ENCODE results near the gene SRRM1.

The SRRM1 gene

DNA sequence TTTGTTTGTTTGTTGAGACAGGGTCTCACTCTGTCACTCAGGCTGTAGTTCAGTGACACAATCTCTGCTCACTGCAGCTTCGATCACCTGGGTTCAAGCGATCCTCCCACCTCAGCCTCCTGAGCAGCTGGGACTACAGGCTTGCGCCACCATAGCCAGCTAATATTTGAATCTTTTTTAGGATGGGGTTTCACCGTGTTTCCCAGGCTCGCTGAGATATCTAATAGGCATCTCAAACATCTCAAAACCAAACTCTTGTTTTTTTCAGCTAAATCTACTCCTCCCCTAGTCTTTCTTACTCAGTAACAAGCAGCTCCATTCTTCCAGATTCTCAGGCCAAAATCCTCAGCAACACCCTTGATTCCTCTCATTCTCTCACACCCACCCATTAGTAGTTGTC is 22.0 kb upstream of the SRRM1 start:
- H3K4me1 ChIP-seq (ENCODE audit: control insufficient read depth, insufficient read depth, low read length): no peaks in the 10 kb centered on the region

DNA sequence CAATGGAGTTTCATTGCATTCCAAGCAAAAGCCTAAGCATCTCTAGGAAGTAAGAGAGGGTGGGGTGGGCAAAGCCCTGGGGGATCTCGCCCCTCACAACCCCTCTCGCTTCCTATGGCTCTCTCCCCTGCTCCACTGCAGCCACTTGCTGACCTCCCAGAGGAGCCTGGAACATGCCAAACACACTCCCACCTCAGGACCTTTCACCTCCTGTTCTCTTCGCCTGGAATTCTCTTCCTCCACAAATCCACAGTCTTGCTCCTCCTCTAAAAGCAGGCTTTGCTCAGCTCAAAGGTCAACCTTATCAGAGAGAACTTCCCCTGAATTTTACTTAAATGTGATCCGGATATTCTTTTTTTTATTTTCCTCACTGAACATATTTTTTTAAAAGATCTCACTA is 20.9 kb upstream of the SRRM1 start:
- H3K4me1 ChIP-seq (ENCODE audit: control insufficient read depth, insufficient read depth, low read length): no peaks in the 10 kb centered on the region
- H3K27me3 ChIP-seq (ENCODE audit: control insufficient read depth, insufficient read depth, low read length): no peaks in the 10 kb centered on the region
- no peaks in the 10 kb centered on the region for H3K9me3 ChIP-seq (ENCODE audit: control insufficient read depth, insufficient read depth, low read length)
- H3K36me3 ChIP-seq (ENCODE audit: control insufficient read depth, insufficient read depth, low read length): no peaks in the 10 kb centered on the region
- H3K9ac ChIP-seq (ENCODE audit: low read depth, low read length): no peak overlapping the region
- H3K4me3 ChIP-seq (ENCODE audit: low read depth, low read length): no peak overlapping the region

More for the DNA sequence above, 22.0 kb upstream of the SRRM1 start:
- Histone ChIP-seq H3K9me3 (ENCODE audit: control insufficient read depth, insufficient read depth, low read length) (no peaks in the 10 kb centered on the region), H3K4me3 (ENCODE audit: low read depth, low read length) (no peak overlapping the region), H3K9ac (ENCODE audit: low read depth, low read length) (no peak overlapping the region), H3K27me3 (ENCODE audit: control insufficient read depth, insufficient read depth, low read length) (no peaks in the 10 kb centered on the region), H3K36me3 (ENCODE audit: control insufficient read depth, insufficient read depth, low read length) (no peaks in the 10 kb centered on the region)

DNA sequence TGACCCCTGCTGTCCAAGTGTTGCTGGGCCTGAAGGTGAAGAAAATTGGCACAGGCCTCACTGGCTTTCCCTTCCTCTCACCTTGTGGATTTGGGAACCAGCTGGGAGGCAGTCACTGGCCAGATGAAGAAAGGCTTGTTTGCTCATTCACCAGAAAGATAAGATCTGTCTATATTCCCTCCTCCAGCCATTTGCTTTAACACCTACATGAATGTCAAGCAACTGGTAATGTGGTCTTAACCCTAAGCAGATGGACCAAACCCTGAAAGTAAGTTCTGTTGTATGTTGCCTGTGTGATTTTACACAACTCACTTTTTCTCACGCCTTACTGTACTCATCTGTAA is 10.3 kb upstream of the SRRM1 start:
- H3K4me1 ChIP-seq (ENCODE audit: control insufficient read depth, insufficient read depth, low read length): peaks cover 4% of the 10 kb centered on the region
- H3K9ac ChIP-seq (ENCODE audit: low read depth, low read length): no peak overlapping the region
- no peaks in the 10 kb centered on the region for H3K36me3 ChIP-seq (ENCODE audit: control insufficient read depth, insufficient read depth, low read length)
- H3K9me3 ChIP-seq (ENCODE audit: control insufficient read depth, insufficient read depth, low read length): no peaks in the 10 kb centered on the region
- no peak overlapping the region for H3K4me3 ChIP-seq (ENCODE audit: low read depth, low read length)
- no peaks in the 10 kb centered on the region for H3K27me3 ChIP-seq (ENCODE audit: control insufficient read depth, insufficient read depth, low read length)

DNA sequence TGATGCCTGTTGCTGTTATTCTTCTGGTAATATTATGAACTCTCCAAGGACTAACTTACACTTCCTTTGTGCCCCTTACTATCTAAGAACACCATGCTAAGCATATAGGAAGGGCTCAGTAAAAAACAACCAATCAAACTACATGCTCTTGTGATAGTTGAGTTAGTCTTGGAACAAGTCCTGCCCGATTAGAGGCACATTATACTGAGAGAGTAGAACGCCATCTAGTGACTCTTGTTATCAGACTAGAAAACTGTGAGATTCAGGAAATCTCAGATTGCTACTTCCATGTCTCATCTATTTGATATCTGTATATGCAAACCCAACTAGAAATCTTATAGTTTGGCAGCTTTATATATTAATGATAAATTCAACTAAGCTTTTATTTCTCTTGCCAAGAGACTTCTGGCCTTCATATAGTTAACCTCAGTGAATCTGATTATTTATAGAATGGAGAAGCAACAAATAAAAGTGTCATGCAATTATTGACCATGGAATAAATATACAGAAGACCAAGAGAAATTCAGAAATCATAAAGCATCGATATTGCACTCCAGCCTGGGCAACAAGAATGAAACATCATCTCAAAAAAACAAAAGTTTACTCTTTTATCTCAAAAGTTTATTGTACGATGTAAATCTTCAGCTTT is 7.8 kb upstream of the SRRM1 start:
- Histone ChIP-seq H3K36me3 (ENCODE audit: control insufficient read depth, insufficient read depth, low read length) (no peaks in the 10 kb centered on the region), H3K9me3 (ENCODE audit: control insufficient read depth, insufficient read depth, low read length) (no peaks in the 10 kb centered on the region), H3K27me3 (ENCODE audit: control insufficient read depth, insufficient read depth, low read length) (no peaks in the 10 kb centered on the region), H3K4me1 (ENCODE audit: control insufficient read depth, insufficient read depth, low read length) (peaks cover 4% of the 10 kb centered on the region), H3K4me3 (ENCODE audit: low read depth, low read length) (no peak overlapping the region), H3K9ac (ENCODE audit: low read depth, low read length) (no peak overlapping the region)

DNA sequence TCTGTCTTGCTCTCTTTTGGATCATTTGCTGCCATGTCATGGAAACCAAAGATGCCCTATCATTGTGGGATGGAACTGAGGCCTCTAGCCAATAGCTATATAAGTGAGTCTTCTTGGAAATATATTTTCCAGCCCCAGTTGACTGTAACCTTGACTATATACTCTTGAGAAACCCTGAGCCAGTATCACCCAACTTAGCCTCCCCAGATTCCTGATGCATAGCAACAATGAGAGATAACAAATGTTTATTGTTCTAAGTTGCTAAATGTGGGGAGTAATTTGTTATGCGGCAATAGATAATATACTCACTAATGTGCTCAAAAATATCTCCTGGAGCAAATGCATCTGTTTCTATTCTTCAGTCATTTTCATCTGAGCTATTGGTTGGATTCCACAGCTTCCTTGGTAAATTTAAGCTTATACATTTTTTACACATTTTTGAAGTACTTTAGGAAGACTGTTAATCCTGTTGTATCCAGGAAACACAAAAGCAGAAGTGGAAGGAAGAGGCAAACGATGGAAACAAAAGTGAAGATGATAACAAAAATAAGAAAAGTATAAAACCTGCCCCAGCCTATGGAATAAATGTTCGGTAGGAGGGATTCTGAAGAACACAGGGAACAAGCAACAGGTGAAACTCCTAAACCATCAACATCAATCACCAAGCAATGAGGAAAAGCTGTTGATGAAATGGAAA is 6.3 kb upstream of the SRRM1 start:
- Histone ChIP-seq H3K9me3 (ENCODE audit: control insufficient read depth, insufficient read depth, low read length) (no peaks in the 10 kb centered on the region), H3K27me3 (ENCODE audit: control insufficient read depth, insufficient read depth, low read length) (no peaks in the 10 kb centered on the region), H3K9ac (ENCODE audit: low read depth, low read length) (no peak overlapping the region), H3K4me1 (ENCODE audit: control insufficient read depth, insufficient read depth, low read length) (peaks cover 4% of the 10 kb centered on the region), H3K4me3 (ENCODE audit: low read depth, low read length) (no peak overlapping the region), H3K36me3 (ENCODE audit: control insufficient read depth, insufficient read depth, low read length) (no peaks in the 10 kb centered on the region)

DNA sequence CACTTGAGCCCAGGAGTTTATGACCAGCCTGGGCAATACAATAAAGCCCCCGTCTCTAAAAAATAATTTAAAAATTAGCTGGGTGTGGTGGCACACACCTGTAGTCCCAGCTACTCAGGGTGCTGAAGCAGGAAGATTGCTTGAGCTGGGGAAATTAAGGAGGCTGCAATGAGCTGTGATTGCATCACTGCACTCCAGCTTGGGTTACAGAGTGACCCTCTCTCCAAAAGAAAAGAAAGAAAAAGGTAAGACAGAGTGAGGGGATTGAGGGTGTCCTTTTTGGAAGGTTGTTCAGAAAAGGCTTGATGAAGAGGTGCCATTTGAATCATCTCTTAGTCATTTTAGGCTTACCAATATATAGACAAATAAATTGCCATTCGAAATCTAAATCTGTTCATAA is 4.0 kb upstream of the SRRM1 start:
- Histone ChIP-seq H3K36me3 (ENCODE audit: control insufficient read depth, insufficient read depth, low read length) (no peaks in the 10 kb centered on the region), H3K27me3 (ENCODE audit: control insufficient read depth, insufficient read depth, low read length) (no peaks in the 10 kb centered on the region), H3K4me1 (ENCODE audit: control insufficient read depth, insufficient read depth, low read length) (no peaks in the 10 kb centered on the region)

DNA sequence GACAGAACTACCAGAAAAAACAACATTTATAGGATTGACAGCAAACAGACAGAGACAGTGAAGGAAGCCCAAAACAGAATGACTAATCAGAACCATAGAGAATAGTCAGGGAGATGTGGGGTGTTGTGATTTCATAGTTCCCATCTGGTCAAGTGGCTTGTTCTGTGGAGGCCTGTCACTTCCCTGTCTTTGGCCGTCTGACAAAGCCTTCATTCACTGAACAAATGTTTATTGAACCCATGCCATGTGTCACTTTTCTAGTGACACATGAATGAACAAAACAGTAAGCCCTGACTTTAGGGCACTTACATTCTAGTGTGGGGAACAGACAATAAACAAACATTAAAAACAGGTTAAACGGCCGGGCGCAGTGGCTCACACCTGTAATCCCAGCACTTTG is 3.2 kb upstream of the SRRM1 start:
- H3K9me3 ChIP-seq (ENCODE audit: control insufficient read depth, insufficient read depth, low read length): no peaks in the 10 kb centered on the region
- no peaks in the 10 kb centered on the region for H3K27me3 ChIP-seq (ENCODE audit: control insufficient read depth, insufficient read depth, low read length)
- no peaks in the 10 kb centered on the region for H3K36me3 ChIP-seq (ENCODE audit: control insufficient read depth, insufficient read depth, low read length)
- no peaks in the 10 kb centered on the region for H3K4me1 ChIP-seq (ENCODE audit: control insufficient read depth, insufficient read depth, low read length)
- no peak overlapping the region for H3K9ac ChIP-seq (ENCODE audit: low read depth, low read length)
- H3K4me3 ChIP-seq (ENCODE audit: low read depth, low read length): no peak overlapping the region

More for the DNA sequence above, 4.0 kb upstream of the SRRM1 start:
- Histone ChIP-seq H3K9me3 (ENCODE audit: control insufficient read depth, insufficient read depth, low read length) (no peaks in the 10 kb centered on the region), H3K9ac (ENCODE audit: low read depth, low read length) (no peak overlapping the region), H3K4me3 (ENCODE audit: low read depth, low read length) (no peak overlapping the region)

DNA sequence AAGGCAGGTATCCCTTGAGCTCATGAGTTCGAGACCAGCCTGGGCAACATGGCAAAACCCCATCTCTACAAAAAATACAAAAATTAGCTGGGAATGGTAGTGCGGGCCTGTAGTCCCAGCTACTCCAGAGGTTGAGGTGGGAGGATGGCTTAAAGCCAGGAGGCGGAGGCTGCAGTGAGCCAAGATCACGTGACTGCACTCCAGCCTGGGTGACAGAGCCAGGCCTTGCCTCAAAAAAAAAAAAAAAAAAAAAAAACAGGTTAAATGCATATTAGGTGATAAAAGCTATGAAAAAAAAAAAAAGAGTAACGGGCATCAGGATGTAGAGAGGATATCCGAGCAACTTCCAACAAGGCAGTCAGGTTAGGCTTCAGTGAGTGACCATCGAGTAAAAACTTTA is 2.8 kb upstream of the SRRM1 start:
- Histone ChIP-seq H3K27me3 (ENCODE audit: control insufficient read depth, insufficient read depth, low read length) (no peaks in the 10 kb centered on the region), H3K4me3 (ENCODE audit: low read depth, low read length) (no peak overlapping the region), H3K9me3 (ENCODE audit: control insufficient read depth, insufficient read depth, low read length) (no peaks in the 10 kb centered on the region)

DNA sequence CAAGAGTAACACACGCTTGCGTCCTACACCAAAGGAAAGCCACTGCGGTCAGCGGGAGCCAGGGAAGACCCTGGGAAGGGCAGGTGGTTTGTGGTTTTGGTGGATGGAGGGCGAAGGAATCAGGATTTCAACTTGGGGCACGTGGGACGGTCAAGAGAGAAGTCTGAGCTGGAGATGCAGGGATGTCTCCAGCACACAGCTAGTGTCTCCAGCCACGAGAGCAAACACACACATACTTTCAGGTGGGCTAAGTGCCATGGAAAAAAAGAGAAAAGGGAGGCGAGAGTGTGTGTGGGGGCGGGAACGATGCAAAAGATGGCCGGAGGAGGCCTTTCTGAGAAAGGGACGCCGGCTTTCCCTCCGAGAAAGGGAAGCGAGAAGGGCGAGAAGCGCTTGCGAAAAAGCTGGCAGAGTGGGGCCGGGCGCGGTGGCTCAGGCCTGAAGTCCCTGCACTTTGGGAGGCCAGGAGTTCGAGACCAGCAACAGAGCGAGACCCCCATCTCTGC is 1.4 kb upstream of the SRRM1 start:
- Histone ChIP-seq H3K9me3 (ENCODE audit: control insufficient read depth, insufficient read depth, low read length) (no peaks in the 10 kb centered on the region), H3K4me3 (ENCODE audit: low read depth, low read length) (peak overlapping the region; percentile 54), H3K9ac (ENCODE audit: low read depth, low read length) (peak overlapping the region; percentile 62), H3K4me1 (ENCODE audit: control insufficient read depth, insufficient read depth, low read length) (no peaks in the 10 kb centered on the region), H3K36me3 (ENCODE audit: control insufficient read depth, insufficient read depth, low read length) (peaks cover 2% of the 10 kb centered on the region), H3K27me3 (ENCODE audit: control insufficient read depth, insufficient read depth, low read length) (no peaks in the 10 kb centered on the region)

More for the DNA sequence above, 2.8 kb upstream of the SRRM1 start:
- Histone ChIP-seq H3K4me1 (ENCODE audit: control insufficient read depth, insufficient read depth, low read length) (no peaks in the 10 kb centered on the region), H3K36me3 (ENCODE audit: control insufficient read depth, insufficient read depth, low read length) (no peaks in the 10 kb centered on the region), H3K9ac (ENCODE audit: low read depth, low read length) (no peak overlapping the region)

DNA sequence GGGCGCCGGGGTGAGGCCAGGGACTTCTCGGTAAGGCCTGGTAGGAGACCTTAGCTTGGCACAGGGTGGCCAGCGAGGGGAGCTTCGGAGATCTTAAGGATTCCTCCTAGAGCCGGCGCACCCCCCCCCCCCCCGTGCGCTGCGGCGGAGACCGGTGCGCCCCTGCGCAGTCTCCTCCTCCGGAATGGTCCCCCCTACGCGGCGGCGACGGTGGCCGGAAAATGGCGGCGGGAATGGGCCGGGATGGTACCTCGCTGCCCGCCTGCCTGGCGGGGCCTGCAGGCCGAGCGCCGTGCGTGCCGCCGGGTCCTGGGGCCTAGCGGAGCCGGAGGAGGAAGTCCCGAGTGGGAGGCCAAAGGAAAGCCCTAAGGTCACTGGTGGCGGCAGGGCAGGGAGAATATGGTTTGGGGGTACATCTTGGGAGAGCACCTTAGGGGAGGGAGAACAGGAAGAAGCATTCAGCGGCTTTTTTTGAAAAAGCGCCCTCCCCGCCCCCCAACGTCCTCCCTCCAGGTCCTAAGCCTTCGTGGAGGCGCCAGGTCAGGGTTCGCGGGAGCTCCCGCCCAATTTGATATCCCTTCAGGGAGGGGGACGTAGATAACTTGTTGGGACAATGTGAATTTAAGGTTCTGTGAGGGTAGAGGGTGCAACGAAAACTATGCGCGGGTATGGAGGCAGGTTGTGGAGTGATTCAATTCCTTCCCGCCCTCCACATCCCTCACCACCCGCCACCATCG is 429 bp downstream of the SRRM1 start:
- Histone ChIP-seq H3K27me3 (ENCODE audit: control insufficient read depth, insufficient read depth, low read length) (no peaks in the 10 kb centered on the region), H3K9me3 (ENCODE audit: control insufficient read depth, insufficient read depth, low read length) (no peaks in the 10 kb centered on the region), H3K36me3 (ENCODE audit: control insufficient read depth, insufficient read depth, low read length) (peaks cover 14% of the 10 kb centered on the region), H3K4me1 (ENCODE audit: control insufficient read depth, insufficient read depth, low read length) (no peaks in the 10 kb centered on the region), H3K9ac (ENCODE audit: low read depth, low read length) (peak overlapping the region; percentile 97), H3K4me3 (ENCODE audit: low read depth, low read length) (peak overlapping the region; percentile 99)

DNA sequence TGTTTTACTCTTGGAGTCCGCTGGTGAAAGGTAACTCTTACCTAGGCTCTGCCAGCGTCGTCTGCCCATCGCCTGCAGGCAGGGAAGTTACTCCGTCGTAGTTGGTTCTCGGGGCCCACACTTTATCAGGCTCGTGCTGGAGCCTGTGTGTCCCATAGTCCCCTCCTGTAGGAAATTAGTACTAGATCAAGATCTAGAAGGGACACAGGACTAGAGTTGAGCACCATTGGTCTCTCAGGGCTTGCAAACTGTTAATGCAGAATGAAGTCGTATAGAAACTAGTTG is 940 bp downstream of the SRRM1 start:
- Histone ChIP-seq H3K9ac (ENCODE audit: low read depth, low read length) (peak overlapping the region; percentile 97), H3K4me3 (ENCODE audit: low read depth, low read length) (peak overlapping the region; percentile 99), H3K36me3 (ENCODE audit: control insufficient read depth, insufficient read depth, low read length) (peaks cover 17% of the 10 kb centered on the region), H3K9me3 (ENCODE audit: control insufficient read depth, insufficient read depth, low read length) (no peaks in the 10 kb centered on the region), H3K27me3 (ENCODE audit: control insufficient read depth, insufficient read depth, low read length) (no peaks in the 10 kb centered on the region), H3K4me1 (ENCODE audit: control insufficient read depth, insufficient read depth, low read length) (no peaks in the 10 kb centered on the region)

DNA sequence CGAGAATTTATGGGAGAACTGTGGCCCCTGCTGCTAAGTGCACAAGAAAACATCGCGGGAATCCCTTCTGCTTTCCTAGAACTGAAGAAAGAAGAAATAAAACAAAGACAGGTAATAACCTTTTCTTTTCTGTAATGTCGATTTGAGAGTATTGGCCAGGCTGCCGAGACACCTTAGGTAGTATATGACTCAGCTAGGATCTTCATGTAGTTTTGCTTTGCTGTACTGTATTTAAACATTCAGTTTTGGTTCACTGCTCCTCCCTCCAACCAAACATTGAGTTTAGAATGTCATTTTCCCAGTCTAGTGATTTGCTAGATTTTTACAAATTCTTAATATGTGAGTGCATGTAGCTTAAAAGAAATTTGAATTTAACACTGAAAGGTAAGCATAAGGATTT is 5.8 kb downstream of the SRRM1 start:
- Histone ChIP-seq H3K4me1 (ENCODE audit: control insufficient read depth, insufficient read depth, low read length) (no peaks in the 10 kb centered on the region), H3K36me3 (ENCODE audit: control insufficient read depth, insufficient read depth, low read length) (peaks cover 49% of the 10 kb centered on the region), H3K27me3 (ENCODE audit: control insufficient read depth, insufficient read depth, low read length) (no peaks in the 10 kb centered on the region), H3K4me3 (ENCODE audit: low read depth, low read length) (no peak overlapping the region), H3K9ac (ENCODE audit: low read depth, low read length) (no peak overlapping the region), H3K9me3 (ENCODE audit: control insufficient read depth, insufficient read depth, low read length) (no peaks in the 10 kb centered on the region)
